Fibroblast of skin of left quadriceps (primary cell): Measurements from ENCODE around the gene ADK.

ENCODE experiments used
- DNase-seq, 2 experiments: peaks; one replicate each; pipeline ENCODE4 v3.0.0-alpha.2; 2013; ENCODE audit warnings: low read depth in 2 of 2

The ADK gene

DNA sequence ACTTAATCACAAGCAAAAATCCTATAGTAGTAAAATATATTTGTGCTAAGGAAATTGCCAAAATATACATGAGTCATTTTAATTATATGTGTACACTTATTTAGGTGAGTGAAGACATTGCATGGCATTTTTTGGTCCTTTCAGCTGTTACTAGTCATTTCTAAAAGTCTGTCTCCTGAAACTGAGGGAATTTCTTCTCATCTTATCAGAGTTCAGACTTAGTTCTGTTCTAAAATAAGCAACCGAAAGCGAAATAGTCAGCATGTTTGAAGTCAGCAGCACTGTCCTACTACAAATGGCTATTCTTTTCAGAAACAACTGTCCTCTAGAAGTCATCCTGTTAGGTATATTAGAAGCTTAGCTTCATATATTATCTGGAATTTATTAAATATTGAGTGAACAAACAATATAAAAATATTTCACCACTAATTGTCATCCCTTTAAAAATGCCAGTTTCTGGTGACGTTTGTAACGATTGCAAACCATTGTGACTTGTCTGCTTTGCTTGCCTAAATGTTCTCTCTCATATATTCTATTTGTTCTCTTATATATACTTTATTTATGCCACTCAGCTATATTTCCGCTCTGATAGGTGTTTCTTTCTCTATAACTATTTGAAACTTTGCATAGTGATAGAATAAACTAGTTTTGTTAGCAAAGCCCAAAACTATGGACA, 448.0 kb downstream of the ADK start:
- no peak for DNase-seq

DNA sequence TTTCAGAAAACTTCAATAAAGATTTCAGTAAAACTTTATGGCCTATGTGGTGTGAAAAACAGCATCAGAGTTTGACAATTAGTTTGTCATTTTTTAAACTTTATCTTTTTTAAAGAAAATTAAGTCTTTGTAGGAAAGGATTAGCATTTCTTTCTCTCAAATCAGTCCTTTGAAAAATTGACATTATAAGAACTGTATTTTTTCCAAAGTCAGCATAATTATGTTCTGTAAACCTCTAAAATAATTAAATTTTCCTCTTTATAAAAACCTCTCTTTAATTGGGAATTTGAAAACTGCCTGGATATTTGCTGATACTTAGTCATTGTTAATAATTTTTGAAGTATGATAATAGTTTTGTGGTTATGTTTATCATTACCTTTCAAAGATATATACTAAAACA, 448.7 kb downstream of the ADK start:
- DNase-seq = no peak

GRCh38 chr10:74600170-74600569, 449.1 kb downstream of the ADK start:
- no peak for DNase-seq

- no peak for DNase-seq
Observed at GRCh38 chr10:74602576-74602975, 451.6 kb downstream of the ADK start.

GRCh38 chr10:74610299-74610698, 459.3 kb downstream of the ADK start:
- DNase-seq = no peak

GRCh38 chr10:74612195-74612594, 461.2 kb downstream of the ADK start:
- DNase-seq = no peak

- DNase-seq = no peak
Observed at GRCh38 chr10:74620626-74621025, 469.6 kb downstream of the ADK start.

- no peak for DNase-seq
Observed at GRCh38 chr10:74623786-74624185, 472.8 kb downstream of the ADK start.

- no peak for DNase-seq
Observed at GRCh38 chr10:74624501-74624900, 473.5 kb downstream of the ADK start.

- DNase-seq = no peak
Observed at GRCh38 chr10:74628136-74628535, 477.1 kb downstream of the ADK start.

DNA sequence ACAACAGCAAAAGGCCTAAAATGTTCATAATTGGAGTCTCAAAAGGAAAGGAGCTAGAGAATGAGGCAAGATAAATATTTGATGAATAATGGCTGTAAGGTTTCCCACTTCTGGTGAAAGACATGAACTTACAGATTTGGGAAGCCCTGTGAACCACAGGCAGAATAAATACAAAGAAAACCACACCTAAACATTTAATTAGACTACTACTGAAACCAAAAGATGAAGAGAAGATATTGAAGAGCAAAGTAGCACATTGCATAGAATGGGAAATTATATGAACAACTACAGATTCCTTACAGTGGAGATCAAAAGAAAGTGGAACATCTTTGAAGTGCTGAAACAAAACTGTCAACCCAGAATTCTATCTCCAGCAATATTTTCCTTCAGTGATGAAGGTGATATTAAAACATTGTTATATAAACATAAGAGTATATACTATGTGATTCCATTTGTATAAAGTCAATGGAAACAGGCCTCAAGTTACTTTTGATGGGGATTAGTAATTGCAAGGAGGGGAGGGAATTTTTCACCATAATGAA, 484.0 kb downstream of the ADK start:
- no peak for DNase-seq

DNA sequence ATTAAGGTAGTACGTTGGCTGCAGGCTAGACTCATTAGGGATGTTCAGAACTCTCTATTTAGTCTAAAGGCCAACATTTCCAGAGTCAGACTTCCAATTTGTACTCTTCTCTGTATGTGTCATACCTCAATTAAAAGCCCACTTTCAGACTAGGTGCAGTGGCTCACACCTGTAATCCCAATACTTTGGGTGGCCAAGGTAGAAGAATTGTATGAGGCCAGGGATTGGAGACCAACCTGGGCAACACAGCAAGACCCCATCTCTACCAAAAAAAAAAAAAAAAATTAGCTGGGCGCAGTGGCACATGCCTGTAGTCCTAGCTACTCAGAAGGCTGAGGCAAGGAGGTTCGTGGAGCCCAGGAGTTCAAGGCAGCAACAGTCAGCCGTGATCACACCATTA, 484.6 kb downstream of the ADK start:
- no peak for DNase-seq

- DNase-seq = no peak
Observed at GRCh38 chr10:74637685-74638084, 486.7 kb downstream of the ADK start.

DNA sequence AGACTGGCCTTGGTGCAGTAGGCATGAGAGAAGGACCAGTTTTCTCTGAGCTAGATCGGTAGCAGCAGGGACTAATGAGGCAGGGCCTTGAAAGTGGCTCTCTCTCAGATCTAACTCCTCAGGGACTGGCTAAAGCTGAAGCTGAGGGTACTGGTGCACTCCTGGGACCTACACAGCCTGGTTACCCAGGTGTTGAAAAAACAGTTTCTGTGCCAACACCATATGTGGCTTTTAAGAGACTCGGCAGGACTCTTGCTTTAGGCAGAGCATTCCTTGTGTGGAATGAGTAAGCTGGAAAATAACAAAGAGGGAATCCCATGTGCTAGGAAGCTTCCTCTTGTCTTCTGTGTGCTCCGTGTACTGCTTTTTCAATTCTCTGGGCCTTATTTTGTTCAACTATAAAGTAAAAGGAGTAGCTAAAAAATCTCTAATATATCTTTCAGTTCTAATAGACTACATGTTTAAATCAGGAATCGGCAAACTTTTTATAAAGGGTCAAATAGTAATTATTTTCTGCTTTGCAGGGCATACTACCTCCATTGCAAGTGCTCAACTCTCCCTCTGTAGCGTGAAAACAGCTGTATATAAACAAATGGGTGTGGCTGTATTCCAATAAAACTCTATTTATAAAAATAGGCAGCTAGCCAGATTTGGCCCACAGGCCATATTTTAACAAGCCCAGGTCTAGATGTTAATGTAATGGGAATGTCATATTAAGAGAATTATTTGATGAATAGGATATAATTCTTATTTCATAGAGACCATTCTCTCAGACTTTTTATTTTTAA, 489.3 kb downstream of the ADK start:
- DNase-seq = no peak

DNA sequence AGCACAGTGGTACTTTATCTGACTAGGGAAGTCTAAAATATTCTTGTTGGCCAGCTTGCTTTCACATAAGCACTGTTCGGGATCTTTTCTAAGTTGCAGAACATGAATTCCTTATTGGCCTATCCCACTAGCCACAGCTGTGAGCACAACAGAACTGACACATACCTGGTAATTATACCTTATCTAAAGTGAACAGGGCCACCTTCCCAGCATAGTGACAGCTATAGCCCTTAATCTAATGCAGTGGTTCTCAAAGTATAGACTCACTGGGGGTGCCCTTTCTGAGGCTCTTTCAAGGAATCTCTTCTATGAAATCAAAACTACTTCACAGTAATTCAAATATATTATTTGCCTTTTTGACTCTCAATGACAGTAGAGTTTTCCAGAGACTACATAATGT, 490.6 kb downstream of the ADK start:
- no peak for DNase-seq

DNA sequence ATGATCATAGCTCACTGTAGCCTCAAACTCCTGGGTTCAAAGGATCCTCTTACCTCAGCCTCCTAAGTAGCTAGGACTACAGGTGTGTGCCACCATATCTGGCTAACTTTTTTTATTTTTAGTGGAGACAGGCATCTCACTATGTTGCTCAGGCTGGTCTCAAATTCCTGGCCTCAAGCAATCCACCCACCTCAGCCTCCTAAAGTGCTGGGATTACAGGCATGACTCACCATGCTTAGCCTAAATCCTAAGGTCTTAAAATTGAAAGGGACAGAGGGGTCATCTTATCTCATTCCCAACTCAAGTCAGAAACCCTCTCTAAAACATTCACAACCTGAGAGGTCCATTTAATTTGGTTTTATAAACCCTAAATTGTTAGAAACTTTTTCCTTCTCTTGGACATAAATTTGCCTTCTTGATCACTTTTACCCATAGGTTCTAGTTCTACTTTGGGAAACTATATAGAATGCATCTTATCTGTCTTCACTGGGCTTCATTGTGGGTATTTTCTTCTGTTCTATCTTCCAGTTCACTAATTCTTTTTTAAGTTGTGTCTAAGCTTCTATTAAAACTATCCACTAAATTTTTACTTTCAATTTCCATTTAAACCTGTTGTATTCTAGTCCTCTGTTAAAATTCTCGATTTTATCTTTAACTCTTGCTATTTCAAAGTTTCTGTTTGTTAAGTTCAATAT, 492.0 kb downstream of the ADK start:
- no peak for DNase-seq

DNA sequence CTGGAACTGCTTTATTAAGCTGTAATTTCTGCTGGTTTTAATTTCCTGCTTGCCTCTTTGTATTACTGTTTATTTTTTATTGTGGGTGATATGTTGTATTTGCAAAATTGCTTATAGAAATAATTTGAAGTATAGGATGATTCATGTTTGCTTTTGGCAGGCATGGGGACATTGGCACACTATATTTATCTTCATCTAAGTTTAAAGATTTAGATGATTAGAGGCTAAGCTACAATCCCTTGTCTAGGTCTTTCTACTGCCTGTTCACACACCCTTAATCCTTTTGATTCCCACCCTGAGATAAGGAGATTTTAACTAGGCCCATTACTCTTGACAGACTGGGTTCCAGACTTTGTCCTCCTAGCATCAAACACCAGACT, 492.6 kb downstream of the ADK start:
- DNase-seq = no peak

DNA sequence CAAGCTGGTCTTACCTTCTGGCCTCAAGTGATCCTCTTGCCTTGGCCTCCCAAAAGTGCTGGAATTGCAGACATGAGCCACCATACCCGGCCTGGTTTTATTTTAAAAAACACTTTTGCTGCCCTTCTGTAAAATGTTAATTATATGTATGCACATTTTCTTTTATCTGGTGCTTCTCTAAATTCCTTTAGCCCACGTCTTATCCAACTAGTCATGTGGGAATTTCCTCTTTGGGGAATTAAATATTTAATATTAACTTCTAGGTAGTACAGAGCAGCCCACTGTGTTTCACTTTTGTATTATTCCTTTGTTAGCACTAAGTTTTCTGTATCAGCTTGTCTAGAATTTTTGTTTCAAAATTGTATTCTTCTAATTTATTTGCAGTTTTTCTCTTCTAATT, 493.7 kb downstream of the ADK start:
- no peak for DNase-seq

- no peak for DNase-seq
Observed at GRCh38 chr10:74645692-74646091, 494.7 kb downstream of the ADK start.

- no peak for DNase-seq
Observed at GRCh38 chr10:74650613-74651012, 499.6 kb downstream of the ADK start.

DNA sequence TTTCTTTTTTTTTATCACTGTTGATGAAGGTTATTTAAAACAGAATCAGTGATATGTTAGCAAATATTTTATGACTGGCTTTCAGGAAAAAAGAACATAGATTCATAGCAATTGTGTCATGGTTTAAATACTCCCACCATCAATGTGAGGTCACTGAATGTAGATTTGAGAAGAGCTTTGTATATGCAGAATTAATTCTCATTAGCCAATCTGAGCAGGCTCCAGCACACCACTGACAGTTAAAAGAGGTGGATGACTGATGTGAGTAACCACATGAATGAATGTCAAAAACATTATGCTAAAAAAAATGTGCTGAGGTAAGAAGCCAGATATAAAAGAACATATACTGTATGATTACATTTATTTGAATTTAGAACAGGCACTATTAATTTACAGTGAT, 500.5 kb downstream of the ADK start:
- no peak for DNase-seq

GRCh38 chr10:74652664-74653063, 501.6 kb downstream of the ADK start:
- no peak for DNase-seq

- no peak for DNase-seq
Observed at GRCh38 chr10:74658511-74658910, 507.5 kb downstream of the ADK start.
